HG02970 (cell line): ENCODE measurements around the gene CCL1.

Source experiments
- ATAC-seq: cut with Tn5 transposase; IDR thresholded peaks from one replicate; pipeline ENCODE4 v1.9.1; 2021; ENCODE audit warnings: mild to moderate bottlenecking, moderate library complexity, moderate number of reproducible peaks; ENCODE audit not compliant: unreplicated experiment, low FRiP score

CCL1 gene

GRCh38 chr17:34384271-34384670, 21.2 kb upstream of the CCL1 start:
- no peak for ATAC-seq

- no peak for ATAC-seq
Measured at GRCh38 chr17:34383216-34383615, 20.2 kb upstream of the CCL1 start.

- no peak for ATAC-seq
Measured at GRCh38 chr17:34382621-34383124, 19.6 kb upstream of the CCL1 start.

- ATAC-seq, result no peak
Measured at GRCh38 chr17:34379868-34380267, 16.8 kb upstream of the CCL1 start.

- ATAC-seq, result peak; percentile 74
Measured at GRCh38 chr17:34378664-34379101, 15.7 kb upstream of the CCL1 start.

- no peak for ATAC-seq
Measured at GRCh38 chr17:34377078-34377823, 14.2 kb upstream of the CCL1 start.

- ATAC-seq, result no peak
Measured at GRCh38 chr17:34375426-34375997, 12.5 kb upstream of the CCL1 start.

GRCh38 chr17:34374457-34374856, 11.4 kb upstream of the CCL1 start:
- no peak for ATAC-seq

GRCh38 chr17:34371405-34372100, 8.5 kb upstream of the CCL1 start:
- no peak for ATAC-seq

- ATAC-seq, result no peak
Measured at GRCh38 chr17:34370997-34371395, 8.0 kb upstream of the CCL1 start.

GRCh38 chr17:34370376-34370996, 7.5 kb upstream of the CCL1 start:
- no peak for ATAC-seq

- ATAC-seq, result no peak
Measured at GRCh38 chr17:34369571-34369970, 6.5 kb upstream of the CCL1 start.

- no peak for ATAC-seq
Measured at GRCh38 chr17:34368946-34369500, 6.0 kb upstream of the CCL1 start.

GRCh38 chr17:34368196-34368945, 5.3 kb upstream of the CCL1 start:
- ATAC-seq, result no peak

GRCh38 chr17:34367486-34368195, 4.6 kb upstream of the CCL1 start:
- ATAC-seq, result no peak

GRCh38 chr17:34366529-34367107, 3.6 kb upstream of the CCL1 start:
- ATAC-seq, result no peak

GRCh38 chr17:34366010-34366409, 3.0 kb upstream of the CCL1 start:
- no peak for ATAC-seq

GRCh38 chr17:34365340-34365739, 2.3 kb upstream of the CCL1 start:
- no peak for ATAC-seq

GRCh38 chr17:34364751-34365150, 1.7 kb upstream of the CCL1 start:
- no peak for ATAC-seq
